Measurements from ENCODE around the gene GPR17. TPM values are rescaled to one million over a fixed set of nuclear protein-coding genes. Genes with fewer than 3 reads are reported as not detected.

The GPR17 gene
- total RNA-seq, 1 experiment from 2014 or later, result 0.35 TPM

GRCh38 chr2:127639111-127639474 is 6.9 kb upstream of the GPR17 start:
- Histone ChIP-seq H2BK15ac (ENCODE audit: low read depth, low read length) (no peak overlapping the region), H2AK5ac (ENCODE audit: insufficient read length, low read length) (no peak overlapping the region), H4K91ac (ENCODE audit: insufficient read length, low read depth, low read length) (no peak overlapping the region), H3T11ph (ENCODE audit: low read length) (no peak overlapping the region), H3K4me1 (ENCODE audit: insufficient read depth, low read length) (no peaks in the 10 kb centered on the region; the same call in 1 of the 2 replicates), H2BK12ac (ENCODE audit: insufficient read length, low read depth, low read length) (no peak overlapping the region), H2BK20ac (ENCODE audit: low read depth, low read length, poor library complexity, severe bottlenecking) (no peak overlapping the region), H3K14ac (ENCODE audit: insufficient read depth, low read length) (no peak overlapping the region; the same call in 1 of the 2 replicates), H3K56ac (ENCODE audit: insufficient read length, low read depth, low read length) (no peak overlapping the region), H3K79me1 (ENCODE audit: insufficient read depth, low read depth, low read length, poor library complexity, severe bottlenecking) (no peaks in the 10 kb centered on the region), H3K9me3 (ENCODE audit: control insufficient read depth, low read depth, low read length) (no peaks in the 10 kb centered on the region), H3K4me2 (ENCODE audit: insufficient read depth, insufficient read length, low read length) (no peak overlapping the region), H3K18ac (ENCODE audit: insufficient read length, low read depth, low read length) (no peak overlapping the region), H3K79me2 (ENCODE audit: insufficient read depth, low read length) (no peaks in the 10 kb centered on the region), H2AFZ (ENCODE audit: low read length) (no peak overlapping the region), H4K5ac (ENCODE audit: insufficient read length, low read depth, low read length) (no peak overlapping the region), H2BK5ac (ENCODE audit: insufficient read length, low read length) (no peak overlapping the region), H3K27me3 (ENCODE audit: insufficient read depth, low read length) (no peaks in the 10 kb centered on the region), H4K8ac (replicated peaks; ENCODE audit: insufficient read length, low read depth, low read length) (no peak overlapping the region), H3K23ac (ENCODE audit: insufficient read length, low read depth, low read length) (no peak overlapping the region), H4K20me1 (ENCODE audit: control insufficient read depth, insufficient read depth, insufficient read length) (no peaks in the 10 kb centered on the region), H3K23me2 (ENCODE audit: insufficient read length, low read depth, low read length, poor library complexity, severe bottlenecking) (no peaks in the 10 kb centered on the region), H3K4ac (ENCODE audit: low read depth, low read length) (no peak overlapping the region), H2BK120ac (ENCODE audit: low read depth, low read length, poor library complexity, severe bottlenecking) (no peak overlapping the region), H3K9ac (ENCODE audit: extremely low read depth, insufficient read length, low read length) (no peak overlapping the region), H3K27ac (ENCODE audit: insufficient read length, low read depth, low read length) (no peak overlapping the region)
- DNase-seq, result no peak
- H3K4me3 Mint-ChIP-seq, result no peak overlapping the region
- no CpG with 5 or more reads among the region's 13 CpGs for WGBS (ENCODE audit: extremely low coverage, insufficient read length, low lambda C conversion rate)
- H3K27me3 Mint-ChIP-seq (ENCODE audit: low read depth), result no peaks in the 10 kb centered on the region
- no peak overlapping the region for H3K27ac Mint-ChIP-seq
- no peak for TF ChIP-seq CTCF (conservative IDR thresholded peaks at IDR 0.05)
- H3K9me3 Mint-ChIP-seq, result no peaks in the 10 kb centered on the region
- H3K4me1 Mint-ChIP-seq, result peaks cover 8 to 13% of the 10 kb centered on the region in 2 experiments
- H3K36me3 Mint-ChIP-seq (ENCODE audit: insufficient read depth in 1 of 3, low read depth in 3 of 3), result no peaks in the 10 kb centered on the region

All from H9 (cell line).